ENCODE results near the gene ATP13A4. TPM values are rescaled to one million over a fixed set of nuclear protein-coding genes. Genes with fewer than 3 reads are reported as not detected.

The ATP13A4 gene
- total RNA-seq, 4 donors from 2014 or later = 18.7 to 75.0 (median 35.3) TPM

DNA sequence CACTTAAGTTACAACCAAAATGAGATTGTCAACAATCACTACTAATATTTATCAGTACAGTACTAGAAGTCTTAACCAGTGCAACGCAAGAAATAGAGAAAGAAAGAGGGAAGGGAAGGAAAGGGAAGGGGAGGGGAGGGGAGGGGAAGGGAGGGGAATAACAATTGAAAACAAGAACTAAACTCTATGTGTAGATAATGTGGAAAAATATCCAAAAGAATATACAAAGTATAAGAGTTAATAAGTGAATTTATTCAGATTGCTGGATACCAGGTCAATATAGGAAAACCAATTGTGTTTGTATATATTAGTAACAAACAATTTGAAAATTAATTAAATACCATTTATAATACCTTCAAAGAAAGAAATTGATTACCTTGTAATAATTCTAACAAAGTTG is 186.8 kb downstream of the ATP13A4 start:
- no peaks in the 10 kb centered on the region for H3K27me3 ChIP-seq
- 63% methylated on average over 1 of the region's 1 CpG for WGBS
- H3K9me3 ChIP-seq = no peaks in the 10 kb centered on the region
- no peak overlapping the region for H3K4me3 ChIP-seq
- no peaks in the 10 kb centered on the region for H3K4me1 ChIP-seq
- TF ChIP-seq POLR2A (IDR thresholded peaks at IDR 0.05) = no peak
- TF ChIP-seq, protein P1, sequence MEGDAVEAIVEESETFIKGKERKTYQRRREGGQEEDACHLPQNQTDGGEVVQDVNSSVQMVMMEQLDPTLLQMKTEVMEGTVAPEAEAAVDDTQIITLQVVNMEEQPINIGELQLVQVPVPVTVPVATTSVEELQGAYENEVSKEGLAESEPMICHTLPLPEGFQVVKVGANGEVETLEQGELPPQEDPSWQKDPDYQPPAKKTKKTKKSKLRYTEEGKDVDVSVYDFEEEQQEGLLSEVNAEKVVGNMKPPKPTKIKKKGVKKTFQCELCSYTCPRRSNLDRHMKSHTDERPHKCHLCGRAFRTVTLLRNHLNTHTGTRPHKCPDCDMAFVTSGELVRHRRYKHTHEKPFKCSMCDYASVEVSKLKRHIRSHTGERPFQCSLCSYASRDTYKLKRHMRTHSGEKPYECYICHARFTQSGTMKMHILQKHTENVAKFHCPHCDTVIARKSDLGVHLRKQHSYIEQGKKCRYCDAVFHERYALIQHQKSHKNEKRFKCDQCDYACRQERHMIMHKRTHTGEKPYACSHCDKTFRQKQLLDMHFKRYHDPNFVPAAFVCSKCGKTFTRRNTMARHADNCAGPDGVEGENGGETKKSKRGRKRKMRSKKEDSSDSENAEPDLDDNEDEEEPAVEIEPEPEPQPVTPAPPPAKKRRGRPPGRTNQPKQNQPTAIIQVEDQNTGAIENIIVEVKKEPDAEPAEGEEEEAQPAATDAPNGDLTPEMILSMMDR (IDR thresholded peaks at IDR 0.05) = no peak
- no peak for TF ChIP-seq EP300 (IDR thresholded peaks at IDR 0.05)
- no peak for TF ChIP-seq POLR2AphosphoS5 (IDR thresholded peaks at IDR 0.05)
- H3K36me3 ChIP-seq = no peaks in the 10 kb centered on the region
- no peak for DNase-seq (ENCODE audit: low spot score in 2 of 2)
- no peak overlapping the region for H3K27ac ChIP-seq

DNA sequence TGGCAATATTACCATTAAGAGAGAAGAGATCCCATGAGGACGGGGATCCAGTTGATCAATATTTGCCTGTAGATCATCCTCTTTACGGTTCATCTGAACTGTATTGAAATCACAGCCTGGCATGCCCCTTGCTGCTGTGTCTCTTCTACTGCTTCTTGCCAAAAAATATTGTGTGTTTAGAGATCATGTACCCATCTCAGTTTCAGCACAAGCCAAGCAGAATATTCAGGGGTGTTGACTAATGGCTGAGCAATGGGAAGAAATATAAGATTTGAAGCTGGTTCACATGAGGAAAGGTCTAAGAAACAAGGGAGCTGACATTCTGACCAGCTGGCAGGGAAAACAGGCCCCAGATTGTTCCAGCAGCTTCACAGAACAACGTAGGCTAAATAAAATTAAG is 197.4 kb downstream of the ATP13A4 start:
- Histone ChIP-seq H3K4me3 (no peak overlapping the region), H3K9me3 (no peaks in the 10 kb centered on the region), H3K27ac (no peak overlapping the region), H3K4me1 (no peaks in the 10 kb centered on the region), H3K36me3 (no peaks in the 10 kb centered on the region), H3K27me3 (no peaks in the 10 kb centered on the region)
- WGBS = 68% methylated on average over 3 of the region's 3 CpGs
- TF ChIP-seq POLR2A (IDR thresholded peaks at IDR 0.05) (no peak), POLR2AphosphoS5 (IDR thresholded peaks at IDR 0.05) (no peak)
- TF ChIP-seq, protein P1 (IDR thresholded peaks at IDR 0.05) = no peak
- no peak for DNase-seq (ENCODE audit: low spot score in 2 of 2)

DNA sequence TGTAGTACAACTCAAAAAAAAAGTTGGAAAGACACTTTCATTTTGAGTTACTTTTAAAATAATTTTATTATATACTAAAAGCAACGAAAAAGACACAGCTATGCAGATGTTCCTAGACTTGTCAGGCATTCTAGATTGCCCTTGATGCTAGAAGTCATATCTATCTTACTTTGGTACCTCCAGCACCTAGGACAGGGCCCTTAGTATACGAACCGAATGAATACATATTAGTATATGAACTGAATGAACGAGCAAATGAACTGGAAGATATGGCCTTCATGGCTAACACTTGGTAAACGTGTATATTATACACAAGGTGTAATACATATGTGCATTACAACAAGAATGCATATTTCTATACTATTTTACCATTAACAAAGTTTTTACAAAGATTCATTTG is 200.3 kb downstream of the ATP13A4 start:
- no peaks in the 10 kb centered on the region for H3K27me3 ChIP-seq
- H3K9me3 ChIP-seq = no peaks in the 10 kb centered on the region
- WGBS = 69% methylated on average over 5 of the region's 5 CpGs
- no peak for DNase-seq (ENCODE audit: low spot score in 2 of 2)
- H3K36me3 ChIP-seq = no peaks in the 10 kb centered on the region
- H3K4me3 ChIP-seq = no peak overlapping the region
- TF ChIP-seq, protein P1 (IDR thresholded peaks at IDR 0.05) = no peak
- TF ChIP-seq EP300 (IDR thresholded peaks at IDR 0.05) = no peak
- TF ChIP-seq POLR2AphosphoS5 (IDR thresholded peaks at IDR 0.05) = no peak
- TF ChIP-seq POLR2A (IDR thresholded peaks at IDR 0.05) = no peak
- H3K4me1 ChIP-seq = no peaks in the 10 kb centered on the region
- H3K27ac ChIP-seq = no peak overlapping the region

Other genes starting within 250 kb of the ATP13A4 start
- gene ATP13A5, start 176.1 kb downstream of the ATP13A4 start, total RNA-seq = 1 to 10 TPM; 1.1 to 9.8 (median 4.2) TPM
- gene OPA1, start 38.3 kb upstream of the ATP13A4 start, total RNA-seq = 10 to 100 TPM; 33.4 to 53.8 (median 37.9) TPM